Measurements from ENCODE around the gene APBB2.

GRCh38 chr4:40886931-40887763, 327.2 kb downstream of the APBB2 start:
- TF ChIP-seq CTCF (IDR thresholded peaks at IDR 0.05) (no peak), POLR2A (IDR thresholded peaks at IDR 0.05) (no peak)
